GF-D8 (cell line): ENCODE measurements around the gene NRN1.

Experiments
- DNase-seq: peaks from one replicate; lab custom pipeline; 2025; lab: John Stamatoyannopoulos, UW

NRN1 gene

GRCh38 chr6:6002005-6002847 lies 4.5 kb downstream of the NRN1 start:
- no peak for DNase-seq

GRCh38 chr6:6001443-6001842 lies 5.3 kb downstream of the NRN1 start:
- DNase-seq: no peak

- no peak for DNase-seq
Observed at GRCh38 chr6:5999688-6000608, 6.8 kb downstream of the NRN1 start.

GRCh38 chr6:5998711-5999687 lies 7.7 kb downstream of the NRN1 start:
- DNase-seq: no peak

- DNase-seq: no peak
Observed at GRCh38 chr6:5998236-5998635, 8.5 kb downstream of the NRN1 start.

- no peak for DNase-seq
Observed at GRCh38 chr6:5997420-5997987, 9.2 kb downstream of the NRN1 start.

GRCh38 chr6:5996714-5997419 lies 9.9 kb downstream of the NRN1 start:
- DNase-seq: no peak

- no peak for DNase-seq
Observed at GRCh38 chr6:5995949-5996713, 10.6 kb downstream of the NRN1 start.

- no peak for DNase-seq
Observed at GRCh38 chr6:5995658-5995948, 11.1 kb downstream of the NRN1 start.

- no peak for DNase-seq
Observed at GRCh38 chr6:5994999-5995657, 11.6 kb downstream of the NRN1 start.

GRCh38 chr6:5994234-5994998 lies 12.3 kb downstream of the NRN1 start:
- DNase-seq: no peak

- no peak for DNase-seq
Observed at GRCh38 chr6:5992551-5993225, 14.0 kb downstream of the NRN1 start.

- no peak for DNase-seq
Observed at GRCh38 chr6:5990786-5991185, 15.9 kb downstream of the NRN1 start.

GRCh38 chr6:5989141-5989723 lies 17.5 kb downstream of the NRN1 start:
- DNase-seq: peak; percentile 78

- no peak for DNase-seq
Observed at GRCh38 chr6:5986861-5987260, 19.9 kb downstream of the NRN1 start.

- DNase-seq: no peak
Observed at GRCh38 chr6:5984150-5985089, 22.3 kb downstream of the NRN1 start.
